IMR-90 (cell line): Measurements from ENCODE around the gene DAP3. TPM values are rescaled to one million over a fixed set of nuclear protein-coding genes. Genes with fewer than 3 reads are reported as not detected.
"Not testable (repeated sequence)": the region's sequence is repeated elsewhere in the genome, so short reads cannot be mapped to it uniquely, and the experiment has no call there.

Experiments used
- ATAC-seq: fragments of 200-7000 bp; cut with Tn5 transposase; 2 replicates; pipeline ENCODE4 v1.9.1; 2020; ENCODE audit warnings: low read depth, mild to moderate bottlenecking, moderate library complexity
- BruUV-seq: library from RNA; stranded (reverse); fragments of 400-500 nt; replicated peaks from 2 replicates; lab custom pipeline; 2021; lab: Mats Ljungman, UMichigan
- CTCF ChIA-PET: fragments of 300-600 bp; formaldehyde crosslinking; extraction: SDS; loops from one replicate; lab custom pipeline; 2021; ENCODE audit warnings: antibody characterized with exemption; lab: Yijun Ruan, JAX
- POLR2A ChIA-PET: fragments of 300-600 bp; sonication (Branson Sonifier 250); formaldehyde crosslinking; loops from one replicate; lab custom pipeline; 2022; ENCODE audit warnings: antibody characterized with exemption; ENCODE audit not compliant: unreplicated experiment; lab: Charles Lee
- DNase-seq: peaks from one replicate; pipeline ENCODE4 v3.0.0; 2013
- H2AFZ ChIP-seq: replicated peaks from 2 replicates; pipeline ENCODE3; 2013; ENCODE audit warnings: low read length, mild to moderate bottlenecking; ENCODE audit not compliant: poor library complexity
- H2AK5ac ChIP-seq: 2 replicates; pipeline ENCODE4 v1.6.1; 2013; ENCODE audit warnings: low read depth, low read length, inconsistent platforms
- H2AK9ac ChIP-seq: replicated peaks from 2 replicates; pipeline ENCODE3; 2013; ENCODE audit warnings: mild to moderate bottlenecking, low read depth, low read length, moderate library complexity; ENCODE audit not compliant: poor library complexity
- H2BK120ac ChIP-seq: 2 replicates; pipeline ENCODE4 v1.6.1; 2013; ENCODE audit warnings: low read depth, low read length, inconsistent platforms
- H2BK15ac ChIP-seq: 3 replicates; pipeline ENCODE4 v1.6.1; 2013; ENCODE audit warnings: low read depth, low read length, inconsistent platforms
- H2BK20ac ChIP-seq: 2 replicates; pipeline ENCODE4 v1.6.1; 2013; ENCODE audit warnings: low read depth, mild to moderate bottlenecking, inconsistent platforms, low read length, moderate library complexity
- H2BK5ac ChIP-seq: 2 replicates; pipeline ENCODE4 v1.6.1; 2013; ENCODE audit warnings: mild to moderate bottlenecking, low read depth, low read length, inconsistent platforms; ENCODE audit not compliant: poor library complexity, severe bottlenecking
- H3K14ac ChIP-seq: replicated peaks from 2 replicates; pipeline ENCODE4 v1.6.1; 2013; ENCODE audit warnings: low read depth, low read length, inconsistent platforms
- H3K18ac ChIP-seq: 2 replicates; pipeline ENCODE4 v1.6.1; 2013; ENCODE audit warnings: low read depth, low read length, control low read depth
- H3K23ac ChIP-seq: 2 replicates; pipeline ENCODE4 v1.6.1; 2013; ENCODE audit warnings: low read depth, low read length, inconsistent platforms
- H3K27ac ChIP-seq: 2 replicates; pipeline ENCODE4 v1.5.1; 2013; ENCODE audit warnings: mild to moderate bottlenecking, control low read depth, low read length; ENCODE audit not compliant: insufficient read depth
- H3K27me3 ChIP-seq: 2 replicates; pipeline ENCODE4 v1.6.1; 2013; ENCODE audit warnings: low read length; ENCODE audit not compliant: control insufficient read depth, insufficient read depth
- H3K36me3 ChIP-seq: 2 replicates; pipeline ENCODE4 v1.6.1; 2013; ENCODE audit warnings: low read length, mixed read lengths; ENCODE audit not compliant: control insufficient read depth, insufficient read depth
- H3K4ac ChIP-seq: 2 replicates; pipeline ENCODE4 v1.6.1; 2013; ENCODE audit warnings: low read depth, low read length, inconsistent platforms
- H3K4me1 ChIP-seq: 2 replicates; pipeline ENCODE4 v1.6.1; 2013; ENCODE audit warnings: low read length, mixed read lengths; ENCODE audit not compliant: control insufficient read depth, insufficient read depth
- H3K4me2 ChIP-seq: 2 replicates; pipeline ENCODE4 v1.6.1; 2013; ENCODE audit warnings: low read depth, mild to moderate bottlenecking, control low read depth, low read length, moderate library complexity
- H3K4me3 ChIP-seq: 2 replicates; pipeline ENCODE4 v1.5.1; 2013; ENCODE audit warnings: low read depth, mild to moderate bottlenecking, control low read depth, low read length, moderate library complexity; ENCODE audit not compliant: insufficient read depth
- H3K56ac ChIP-seq: 2 replicates; pipeline ENCODE4 v1.6.1; 2013; ENCODE audit warnings: low read length, inconsistent platforms; ENCODE audit not compliant: insufficient read depth; ENCODE audit errors: extremely low read depth
- H3K79me1 ChIP-seq, 2 experiments: 2 replicates each; pipeline ENCODE4 v1.6.1; 2013; ENCODE audit warnings: low read length in 2 of 2, inconsistent platforms in 1 of 2, low read depth in 1 of 2
- H3K9ac ChIP-seq: 2 replicates; pipeline ENCODE4 v1.6.1; 2013; ENCODE audit warnings: low read depth, low read length, control low read depth
- H3K9me1 ChIP-seq: 2 replicates; pipeline ENCODE4 v1.6.1; 2013; ENCODE audit warnings: low read length, inconsistent platforms; ENCODE audit not compliant: insufficient read depth
- H3K9me3 ChIP-seq: 2 replicates; pipeline ENCODE4 v1.6.1; 2013; ENCODE audit warnings: low read length; ENCODE audit not compliant: control insufficient read depth, insufficient read depth
- H4K20me1 ChIP-seq: 2 replicates; pipeline ENCODE4 v1.6.1; 2013; ENCODE audit warnings: low read length, inconsistent platforms; ENCODE audit not compliant: insufficient read depth
- H4K5ac ChIP-seq: 2 replicates; pipeline ENCODE4 v1.6.1; 2013; ENCODE audit warnings: mild to moderate bottlenecking, low read depth, low read length, control low read depth
- H4K8ac ChIP-seq, 2 experiments: 2 replicates each; pipeline ENCODE4 v1.6.1; 2013; ENCODE audit warnings: low read depth in 2 of 2, low read length in 2 of 2, control low read depth in 1 of 2, inconsistent platforms in 1 of 2
- H4K91ac ChIP-seq: 2 replicates; pipeline ENCODE4 v1.6.1; 2013; ENCODE audit warnings: low read depth, low read length, inconsistent platforms; ENCODE audit not compliant: insufficient read depth
- WGBS, 2 experiments: methylation state at CpG; one replicate each; pipeline versions ENCODE4 v1.1.5 to v1.1.7; 2013; ENCODE audit warnings: missing lambda C conversion rate in 2 of 2; ENCODE audit not compliant: insufficient read length in 1 of 2; ENCODE audit errors: extremely low coverage in 2 of 2; 5-methylcytosine and 5-hydroxymethylcytosine counted together
- dilution Hi-C: fragments of 300-500 bp; cut with HindIII; formaldehyde crosslinking; loops from one replicate; pipeline ENCODE4 v1.14.3; 2018; ENCODE audit warnings: low sequenced_read_pairs; ENCODE audit not compliant: unreplicated experiment
- in situ Hi-C: fragments of 300-500 bp; cut with MboI; formaldehyde crosslinking; loops from 3 replicates; pipeline ENCODE4 v1.14.3; 2019; ENCODE audit warnings: low sequenced_read_pairs, inconsistent platforms, mixed read lengths
- intact Hi-C: fragments of 100-400 bp; cut with micrococcal nuclease; formaldehyde crosslinking; loops from 2 replicates; pipeline ENCODE4 v1.10.0; 2022
- polyA plus RNA-seq, 3 experiments: library from polyadenylated mRNA; depleted of rRNA; stranded (reverse); fragments of >200 nt; gene quantifications; 2 replicates each; pipeline ENCODE4 v1.2.3, GENCODE V29; 2012; ENCODE audit warnings: low replicate concordance in 1 of 3
- total RNA-seq: library from RNA; depleted of rRNA; stranded (reverse); fragments of >200 nt; gene quantifications from 2 replicates; pipeline ENCODE4 v1.2.3, GENCODE V29; 2012

DAP3 gene
- total and polyA plus RNA-seq, 2 of the 4 experiments (the other 2 are of a cell fraction) = 48.6 to 126 TPM

GRCh38 chr1:155687705-155688323 is 1.1 kb upstream of the DAP3 start:
- H3K9ac ChIP-seq = peak overlapping the region; percentile 88
- H3K27me3 ChIP-seq, BruUV-seq, dilution Hi-C loops, H2BK15ac ChIP-seq, H3K9me3 ChIP-seq, in situ Hi-C loops, H2BK120ac ChIP-seq, H3K4me1 ChIP-seq, H3K18ac ChIP-seq, DNase-seq, H2BK20ac ChIP-seq, POLR2A ChIA-PET, H3K36me3 ChIP-seq, intact Hi-C loops, H3K9me1 ChIP-seq: not testable (repeated sequence)
- H3K4me3 ChIP-seq = peak overlapping the region; percentile 80
- H3K27ac ChIP-seq = peak overlapping the region; percentile 99
- H3K56ac ChIP-seq = peak overlapping the region; percentile 74
- CTCF ChIA-PET = interaction anchor here (0.6 kb wide), 1 partner anchor 145 kb away, joined by 3 read pairs; no protein-coding TSS in a partner anchor
- peaks cover 46% of the 10 kb centered on the region for H4K20me1 ChIP-seq
- H2AK9ac ChIP-seq = peak overlapping the region; percentile 92
- H3K4ac ChIP-seq = peak overlapping the region; percentile 97
- peak overlapping the region; percentile 27 for H4K5ac ChIP-seq
- WGBS, 2 experiments = 0% methylated on average over 14 of the region's 35 CpGs; no CpG with 5 or more reads in 1 of the 2 experiments
- peak overlapping the region; percentile 82 for H3K14ac ChIP-seq
- peak overlapping the region; percentile 87 for H4K91ac ChIP-seq
- peak overlapping the region; percentile 75 for H2AK5ac ChIP-seq
- H4K8ac ChIP-seq = peak overlapping the region; percentile 71 to 78; a peak in 3 of 4 replicates
- H3K23ac ChIP-seq = peak overlapping the region; percentile 93
- H2AFZ ChIP-seq = peak overlapping the region; percentile 100
- peak overlapping the region; percentile 73; the same call in 1 of the 2 replicates for H3K4me2 ChIP-seq
- peaks cover 0 to 35% of the 10 kb centered on the region in 2 experiments for H3K79me1 ChIP-seq
- peak overlapping the region; percentile 89 for H2BK5ac ChIP-seq
- peak; percentile 15 for ATAC-seq
